ENCODE results near the gene AMFR.

DNA sequence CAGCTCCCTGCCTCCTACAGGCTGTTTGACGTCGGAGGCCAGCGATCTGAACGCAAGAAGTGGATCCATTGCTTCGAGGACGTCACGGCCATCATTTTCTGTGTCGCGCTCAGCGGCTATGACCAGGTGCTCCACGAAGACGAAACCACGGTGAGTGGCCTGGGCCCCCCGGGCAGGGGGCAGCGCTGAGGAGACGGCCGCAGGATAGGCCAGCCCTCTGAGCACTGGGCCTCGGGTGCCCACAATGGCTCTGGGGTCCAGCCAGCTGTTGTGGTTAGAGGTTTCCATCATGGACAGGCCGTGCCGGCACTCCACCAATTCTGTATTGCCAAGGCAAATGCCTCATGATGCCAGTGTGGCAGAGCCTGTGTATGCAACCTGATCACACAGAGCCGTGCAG, 88.6 kb downstream of the AMFR start:
- TF ChIP-seq EP300 (IDR thresholded peaks at IDR 0.05; ENCODE audit: borderline replicate concordance in 1 of 2, low read depth in 2 of 2, low read length in 2 of 2): no peak
- TF ChIP-seq, protein P1, sequence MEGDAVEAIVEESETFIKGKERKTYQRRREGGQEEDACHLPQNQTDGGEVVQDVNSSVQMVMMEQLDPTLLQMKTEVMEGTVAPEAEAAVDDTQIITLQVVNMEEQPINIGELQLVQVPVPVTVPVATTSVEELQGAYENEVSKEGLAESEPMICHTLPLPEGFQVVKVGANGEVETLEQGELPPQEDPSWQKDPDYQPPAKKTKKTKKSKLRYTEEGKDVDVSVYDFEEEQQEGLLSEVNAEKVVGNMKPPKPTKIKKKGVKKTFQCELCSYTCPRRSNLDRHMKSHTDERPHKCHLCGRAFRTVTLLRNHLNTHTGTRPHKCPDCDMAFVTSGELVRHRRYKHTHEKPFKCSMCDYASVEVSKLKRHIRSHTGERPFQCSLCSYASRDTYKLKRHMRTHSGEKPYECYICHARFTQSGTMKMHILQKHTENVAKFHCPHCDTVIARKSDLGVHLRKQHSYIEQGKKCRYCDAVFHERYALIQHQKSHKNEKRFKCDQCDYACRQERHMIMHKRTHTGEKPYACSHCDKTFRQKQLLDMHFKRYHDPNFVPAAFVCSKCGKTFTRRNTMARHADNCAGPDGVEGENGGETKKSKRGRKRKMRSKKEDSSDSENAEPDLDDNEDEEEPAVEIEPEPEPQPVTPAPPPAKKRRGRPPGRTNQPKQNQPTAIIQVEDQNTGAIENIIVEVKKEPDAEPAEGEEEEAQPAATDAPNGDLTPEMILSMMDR (IDR thresholded peaks at IDR 0.05; ENCODE audit: control extremely low read depth in 1 of 3, insufficient read depth in 1 of 3, low read depth in 1 of 3, low read length in 3 of 3): no peak
- TF ChIP-seq SRF (IDR thresholded peaks at IDR 0.05; ENCODE audit: low read depth, low read length): no peak
- TF ChIP-seq JUN (IDR thresholded peaks at IDR 0.05; ENCODE audit: low read depth, low read length): no peak
- TF ChIP-seq FOSL1 (IDR thresholded peaks at IDR 0.05; ENCODE audit: insufficient read depth, low read depth, low read length): no peak
- TF ChIP-seq EZH2 (IDR thresholded peaks at IDR 0.05; ENCODE audit: low read depth, low read length, severe bottlenecking): no peak
- no peak for TF ChIP-seq POLR2A (IDR thresholded peaks at IDR 0.05; ENCODE audit: control extremely low read depth in 1 of 2, low read depth in 2 of 2, low read length in 2 of 2)
- no peak for TF ChIP-seq CEBPB (IDR thresholded peaks at IDR 0.05; ENCODE audit: low read depth, low read length)
- no peak for TF ChIP-seq SP4 (IDR thresholded peaks at IDR 0.05; ENCODE audit: low read length)
- TF ChIP-seq, protein P2, sequence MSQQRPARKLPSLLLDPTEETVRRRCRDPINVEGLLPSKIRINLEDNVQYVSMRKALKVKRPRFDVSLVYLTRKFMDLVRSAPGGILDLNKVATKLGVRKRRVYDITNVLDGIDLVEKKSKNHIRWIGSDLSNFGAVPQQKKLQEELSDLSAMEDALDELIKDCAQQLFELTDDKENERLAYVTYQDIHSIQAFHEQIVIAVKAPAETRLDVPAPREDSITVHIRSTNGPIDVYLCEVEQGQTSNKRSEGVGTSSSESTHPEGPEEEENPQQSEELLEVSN (IDR thresholded peaks at IDR 0.05): no peak
- no peak for TF ChIP-seq CHD1 (IDR thresholded peaks at IDR 0.05; ENCODE audit: low read depth, low read length)
- TF ChIP-seq RFX5 (IDR thresholded peaks at IDR 0.05; ENCODE audit: borderline replicate concordance, low read depth, low read length): no peak
- no peak for TF ChIP-seq PHF8 (conservative IDR thresholded peaks at IDR 0.05; ENCODE audit: low read depth, low read length)
- TF ChIP-seq POLR2AphosphoS5 (IDR thresholded peaks at IDR 0.05; ENCODE audit: low read depth, low read length): no peak
